K562 (cell line): ENCODE results near the gene CEMIP2. TPM values are rescaled to one million over a fixed set of nuclear protein-coding genes. Genes with fewer than 3 reads are reported as not detected.
A peak's percentile ranks its signal among the peaks of the same experiment; 100 is the strongest.

Source experiments
- ATAC-seq: fragments of 200-7000 bp; cut with Tn5 transposase; 3 replicates; pipeline ENCODE4 v1.9.1; 2020; ENCODE audit warnings: moderate library complexity
- BruUV-seq: library from RNA; stranded (reverse); fragments of 400-500 nt; replicated peaks from 2 replicates; lab custom pipeline; 2021; lab: Mats Ljungman, UMichigan
- CTCF ChIA-PET: fragments of 300-600 bp; formaldehyde crosslinking; extraction: SDS; loops from one replicate; lab custom pipeline; 2021; ENCODE audit warnings: low intra/inter-chr PET ratio; lab: Yijun Ruan, JAX
- POLR2A ChIA-PET: fragments of 300-600, 350-650 bp; sonication (Branson Sonifier 250); formaldehyde crosslinking; extraction: SDS; loops from one replicate; lab custom pipeline; 2021; ENCODE audit warnings: antibody characterized with exemption, inconsistent platforms; lab: Yijun Ruan, JAX
- DNase-seq, 4 experiments: peaks; one replicate each; pipeline versions ENCODE4 v3.0.0 to v3.0.0-alpha.2; 2011 to 2018; ENCODE audit warnings: low spot score in 3 of 4, mixed read lengths in 3 of 4; ENCODE audit errors: extremely low read depth in 1 of 4
- FAIRE-seq: peaks from 2 replicates; lab custom pipeline; 2011; peaks lifted over from hg19 to GRCh38; lab: Jason Lieb, UNC
- H2AFZ ChIP-seq: 2 replicates; pipeline ENCODE4 v1.6.0; 2011; ENCODE audit warnings: low read depth, low read length, control low read depth, inconsistent platforms
- H3K27ac ChIP-seq: fragments of 200-600 bp; 3 replicates; pipeline ENCODE4 v1.8.0; 2011; ENCODE audit warnings: low read depth, mild to moderate bottlenecking, control low read depth, inconsistent platforms, low read length, moderate library complexity, mixed read lengths; ENCODE audit errors: extremely low read depth
- H3K27me3 ChIP-seq, 2 experiments: fragments of 300-600 bp in 1 of 2; 2 replicates in 1 of 2; 3 replicates in 1 of 2; pipeline versions ENCODE4 v1.6.0 to v1.8.0; 2011; ENCODE audit warnings: inconsistent platforms in 2 of 2, low read length in 2 of 2, mild to moderate bottlenecking in 1 of 2, mixed read lengths in 1 of 2, moderate library complexity in 1 of 2; ENCODE audit not compliant: control insufficient read depth in 2 of 2, insufficient read depth in 2 of 2
- H3K36me3 ChIP-seq: fragments of 300-600 bp; 3 replicates; pipeline ENCODE4 v1.8.0; 2011; ENCODE audit warnings: mild to moderate bottlenecking, low read length, inconsistent platforms; ENCODE audit not compliant: control insufficient read depth, insufficient read depth
- H3K4me1 ChIP-seq, 2 experiments: fragments of 200-600 bp in 1 of 2; replicated peaks in 1 of 2; 2 replicates in 1 of 2; 3 replicates in 1 of 2; pipeline versions ENCODE4 v1.5.1 to v1.8.0; 2011; ENCODE audit warnings: inconsistent platforms in 2 of 2, low read length in 2 of 2, mild to moderate bottlenecking in 1 of 2, mixed read lengths in 1 of 2, moderate library complexity in 1 of 2; ENCODE audit not compliant: control insufficient read depth in 2 of 2, insufficient read depth in 2 of 2
- H3K4me2 ChIP-seq: 2 replicates; pipeline ENCODE4 v1.6.1; 2011; ENCODE audit warnings: low read length, control low read depth, inconsistent platforms, mixed read lengths; ENCODE audit not compliant: insufficient read depth
- H3K4me3 ChIP-seq: fragments of 200-600 bp; sonication (generic), shearing (Covaris generic); 2 replicates; pipeline ENCODE4 v1.5.1; 2016; ENCODE audit warnings: control low read depth, inconsistent platforms
- H3K79me2 ChIP-seq: fragments of 200-600 bp; 3 replicates; pipeline ENCODE4 v1.8.0; 2011; ENCODE audit warnings: low read length, inconsistent platforms; ENCODE audit not compliant: control insufficient read depth, insufficient read depth
- H3K9ac ChIP-seq, 2 experiments: 2 replicates each; pipeline versions ENCODE4 v1.6.0 to v1.6.1; 2011; ENCODE audit warnings: low read depth in 2 of 2, low read length in 2 of 2, control low read depth in 1 of 2, inconsistent platforms in 1 of 2, mild to moderate bottlenecking in 1 of 2, mixed read lengths in 1 of 2; ENCODE audit not compliant: insufficient read depth in 1 of 2
- H3K9me1 ChIP-seq: one replicate; pipeline ENCODE4 v1.6.0; 2011; ENCODE audit warnings: inconsistent platforms, mild to moderate bottlenecking, low read length, moderate library complexity; ENCODE audit not compliant: control insufficient read depth, insufficient read depth
- H3K9me3 ChIP-seq: replicated peaks from 2 replicates; pipeline ENCODE4 v1.5.1; 2011; ENCODE audit warnings: low read depth, low read length, inconsistent platforms; ENCODE audit not compliant: control insufficient read depth, insufficient read depth
- H4K20me1 ChIP-seq: replicated peaks from 2 replicates; pipeline ENCODE4 v1.6.1; 2011; ENCODE audit warnings: low read length, inconsistent platforms, mixed read lengths; ENCODE audit not compliant: control insufficient read depth, insufficient read depth
- ATF3 ChIP-seq, 2 experiments: fragments of 450-650 bp in 1 of 2; sonication (generic) in 1 of 2; formaldehyde crosslinking in 1 of 2; IDR thresholded peaks in 1 of 2; conservative IDR thresholded peaks in 1 of 2; 2 replicates each; pipeline versions ENCODE4 v1.6.1 to v1.8.1; 2016 to 2023; ENCODE audit warnings: mild to moderate bottlenecking in 2 of 2, moderate library complexity in 2 of 2, inconsistent platforms in 1 of 2, missing genetic modification reagents in 1 of 2
- CTBP1 ChIP-seq: fragments of 450-650 bp; IDR thresholded peaks from 2 replicates; pipeline ENCODE4 v1.6.1; 2016; ENCODE audit warnings: borderline replicate concordance
- GTF2A2 ChIP-seq: IDR thresholded peaks from 2 replicates; pipeline ENCODE4 v1.6.1; 2016; ENCODE audit warnings: mild to moderate bottlenecking, missing genetic modification characterization, missing compliant biosample characterization
- GTF2B ChIP-seq: IDR thresholded peaks from 2 replicates; pipeline ENCODE4 v1.6.1; 2011; ENCODE audit not compliant: insufficient read length; ENCODE audit errors: extremely low read depth
- MIER1 ChIP-seq: fragments of 450-650 bp; IDR thresholded peaks from 2 replicates; pipeline ENCODE4 v1.6.1; 2016; ENCODE audit warnings: antibody characterized with exemption, mild to moderate bottlenecking, low read depth
- SMAD2 ChIP-seq: fragments of 150-350 bp; IDR thresholded peaks from 2 replicates; pipeline ENCODE4 v1.6.1; 2014; ENCODE audit warnings: low read depth, mild to moderate bottlenecking, low read length
- ZMIZ1 ChIP-seq, 2 experiments: fragments of 150-350 bp in 1 of 2; IDR thresholded peaks; 2 replicates each; pipeline ENCODE4 v1.6.1; 2012 to 2016; ENCODE audit warnings: low read depth in 2 of 2, low read length in 2 of 2, mild to moderate bottlenecking in 1 of 2, moderate library complexity in 1 of 2
- WGBS: fragments of 100-300 bp; shearing (Covaris generic); methylation state at CpG from one replicate; pipeline ENCODE4 v1.1.6; 2016; ENCODE audit warnings: low coverage, mixed read lengths; ENCODE audit not compliant: insufficient coverage; ENCODE audit errors: missing lambda C conversion rate; 5-methylcytosine and 5-hydroxymethylcytosine counted together
- in situ Hi-C: fragments of 300-500 bp; cut with MboI; formaldehyde crosslinking; loops from 4 replicates; pipeline ENCODE4 v1.15.0; 2018; ENCODE audit warnings: inconsistent platforms, mixed read lengths
- intact Hi-C: fragments of 100-400 bp; cut with micrococcal nuclease; formaldehyde crosslinking; loops from 2 replicates; pipeline ENCODE4 v1.14.2; 2022
- polyA plus RNA-seq, 8 experiments: library from polyadenylated mRNA; depleted of rRNA in 4 of 8; stranded (reverse) in 5 of 8; unstranded in 3 of 8; fragments of >200 nt; fragmentation: Nextera tagmentation in 2 of 8; fragmentation: Illumina TruSeq in 1 of 8; extraction: Ambion mirVana in 2 of 8; extraction: Trizol in 1 of 8; gene quantifications; 2 replicates each; pipeline versions ENCODE4 v1.2.1 to v1.2.3, GENCODE V29; 2011 to 2014; ENCODE audit warnings: inconsistent platforms in 1 of 8, missing spikeins in 1 of 8
- total RNA-seq, 7 experiments: library from RNA; depleted of rRNA in 6 of 7; stranded (reverse); fragments of >200 nt in 6 of 7; fragmentation: Illumina TruSeq in 2 of 7; extraction: Trizol in 2 of 7; gene quantifications; 2 replicates each; pipeline versions ENCODE4 v1.2.1 to v1.2.3, GENCODE V29; 2011 to 2021; ENCODE audit warnings: low replicate concordance in 1 of 7
- TF ChIP-seq, protein P1 (sequence below): fragments of 450-650 bp; IDR thresholded peaks from 2 replicates; pipeline ENCODE4 v1.6.1; 2016

Gene CEMIP2
- total and polyA plus RNA-seq, 9 of the 15 experiments (the other 6 are each of a cell fraction or from before 2014, with no cell fraction given): 5.4 to 29.9 (median 14.2) TPM

DNA sequence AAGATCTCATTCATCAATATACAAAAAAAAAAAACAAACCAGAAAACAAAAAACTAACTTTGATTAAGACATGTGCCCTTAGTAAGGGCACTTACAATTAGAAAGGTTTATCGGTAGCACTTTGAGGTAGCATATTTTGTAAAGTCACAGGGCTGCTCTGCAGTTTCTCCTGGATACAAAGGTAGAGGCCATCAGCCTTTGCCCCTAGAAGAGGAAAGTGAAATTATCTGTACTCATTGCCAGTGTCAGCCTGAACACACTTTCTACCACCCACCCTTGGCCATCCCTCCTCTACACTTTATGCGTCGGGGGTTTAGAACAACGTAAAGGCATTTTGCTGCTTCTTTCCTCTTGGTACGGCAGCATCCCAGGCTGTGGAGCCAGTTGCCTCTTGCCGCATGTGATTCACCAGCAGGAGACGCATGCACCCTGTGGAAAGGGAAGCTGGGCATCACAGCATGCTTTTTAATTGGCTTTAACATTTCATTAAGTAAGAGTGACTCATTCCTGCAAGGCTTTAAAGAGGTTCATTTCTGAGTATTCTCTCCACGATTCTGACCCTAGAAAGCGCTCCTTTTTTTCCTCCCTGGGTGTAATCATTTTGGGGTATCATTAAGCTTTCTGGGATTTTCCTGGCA is 84.6 kb downstream of the CEMIP2 start (continued):
- TF ChIP-seq MIER1: no peak
- no peak for TF ChIP-seq GTF2A2 (tag)

GRCh38 chr9:71681708-71682272 is 86.5 kb downstream of the CEMIP2 start:
- ChIA-PET CTCF (no interaction called here), POLR2A (no interaction called here)
- Histone ChIP-seq H3K4me3 (no peak overlapping the region), H3K9ac (no peak overlapping the region), H3K9me3 (no peaks in the 10 kb centered on the region), H3K79me2 (no peaks in the 10 kb centered on the region), H4K20me1 (no peaks in the 10 kb centered on the region), H3K9me1 (no peaks in the 10 kb centered on the region), H3K36me3 (peaks cover 5% of the 10 kb centered on the region; the same call in 2 of the 3 replicates), H3K4me2 (no peak overlapping the region), H3K27me3 (no peaks in the 10 kb centered on the region), H3K4me1 (peaks cover 7 to 26% of the 10 kb centered on the region in 2 experiments; a peak in 4 of 5 replicates), H2AFZ (no peak overlapping the region), H3K27ac (no peak overlapping the region)
- in situ Hi-C loops: no loop called here
- FAIRE-seq: peak; percentile 74
- no TSS peak for BruUV-seq
- DNase-seq: peak in 1 of 4 experiments; percentile 10
- WGBS: 18% methylated on average over 3 of the region's 3 CpGs
- intact Hi-C loops: loop anchor here (2.0 kb wide), 1 partner anchor 53 kb away; no protein-coding TSS in a partner anchor
- ATAC-seq: peak; percentile 47; the same call in 2 of the 3 replicates
- TF ChIP-seq, protein P1, sequence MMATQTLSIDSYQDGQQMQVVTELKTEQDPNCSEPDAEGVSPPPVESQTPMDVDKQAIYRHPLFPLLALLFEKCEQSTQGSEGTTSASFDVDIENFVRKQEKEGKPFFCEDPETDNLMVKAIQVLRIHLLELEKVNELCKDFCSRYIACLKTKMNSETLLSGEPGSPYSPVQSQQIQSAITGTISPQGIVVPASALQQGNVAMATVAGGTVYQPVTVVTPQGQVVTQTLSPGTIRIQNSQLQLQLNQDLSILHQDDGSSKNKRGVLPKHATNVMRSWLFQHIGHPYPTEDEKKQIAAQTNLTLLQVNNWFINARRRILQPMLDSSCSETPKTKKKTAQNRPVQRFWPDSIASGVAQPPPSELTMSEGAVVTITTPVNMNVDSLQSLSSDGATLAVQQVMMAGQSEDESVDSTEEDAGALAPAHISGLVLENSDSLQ: peak; percentile 55
- TF ChIP-seq GTF2B (no peak), ATF3 (IDR thresholded peaks at IDR 0.05) (peak; percentile 49; the same call in 1 of the 2 replicates), ATF3 (CRISPR knock-in tag; conservative IDR thresholded peaks at IDR 0.05) (no peak), SMAD2 (no peak), CTBP1 (peak; percentile 47; the same call in 1 of the 2 replicates), ZMIZ1 (IDR thresholded peaks at IDR 0.05; ENCODE audit: low read depth in 2 of 2, low read length in 2 of 2) (no peak)
